LHCN-M2 (cell line): ENCODE results near the gene STIM1. TPM values are rescaled to one million over a fixed set of nuclear protein-coding genes. Genes with fewer than 3 reads are reported as not detected.
A peak's percentile ranks its signal among the peaks of the same experiment; 100 is the strongest.
"Not testable (repeated sequence)": the region's sequence is repeated elsewhere in the genome, so short reads cannot be mapped to it uniquely, and the experiment has no call there.

Experiments
- DNase-seq: peaks from one replicate; pipeline ENCODE4 v3.0.0-alpha.2; 2012; ENCODE audit warnings: low read depth
- total RNA-seq: library from RNA; depleted of rRNA; stranded (reverse); fragments of >200 nt; gene quantifications from 2 replicates; pipeline ENCODE4 v1.2.3, GENCODE V29; 2014

The STIM1 gene
- total RNA-seq, 1 experiment from 2014 or later: 25.0 TPM

DNA sequence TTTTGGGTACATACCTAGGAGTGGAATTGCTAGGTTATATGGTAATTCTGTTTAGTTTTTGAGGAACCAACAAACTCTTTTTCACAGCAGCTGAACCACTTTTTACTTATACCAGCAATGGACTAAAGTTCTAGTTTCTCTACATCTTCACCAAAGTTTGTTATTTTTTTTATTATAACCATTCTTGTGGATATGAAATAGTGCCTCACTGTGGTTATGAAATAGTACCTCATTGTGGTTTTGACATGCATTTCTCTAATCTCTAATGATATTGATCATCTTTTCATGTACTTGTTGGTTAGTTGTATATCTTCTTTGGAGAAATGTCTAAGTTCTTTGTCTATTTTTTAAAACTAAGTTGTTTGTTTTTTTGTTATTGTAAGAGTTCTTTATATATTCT is 27.2 kb downstream of the STIM1 start:
- no peak for DNase-seq

DNA sequence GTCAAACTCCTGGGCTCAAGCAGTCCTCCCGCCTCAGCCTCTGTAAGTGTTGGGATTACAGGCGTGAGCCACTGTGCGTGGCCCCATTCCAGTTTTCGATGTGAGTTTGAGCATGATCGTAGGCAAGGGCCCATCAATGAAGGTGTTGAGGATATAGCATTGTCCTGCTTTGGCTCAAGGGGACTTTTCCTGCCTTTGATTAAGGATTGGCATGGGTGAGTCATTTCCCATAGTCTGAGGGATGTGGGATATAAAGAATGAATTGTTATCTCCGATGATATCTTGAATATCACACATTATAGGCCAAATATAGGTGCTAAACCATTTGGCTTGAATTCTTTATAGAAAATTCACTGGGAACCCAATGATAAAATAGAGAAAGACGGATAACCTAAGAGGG is 30.4 kb downstream of the STIM1 start:
- DNase-seq: no peak

DNA sequence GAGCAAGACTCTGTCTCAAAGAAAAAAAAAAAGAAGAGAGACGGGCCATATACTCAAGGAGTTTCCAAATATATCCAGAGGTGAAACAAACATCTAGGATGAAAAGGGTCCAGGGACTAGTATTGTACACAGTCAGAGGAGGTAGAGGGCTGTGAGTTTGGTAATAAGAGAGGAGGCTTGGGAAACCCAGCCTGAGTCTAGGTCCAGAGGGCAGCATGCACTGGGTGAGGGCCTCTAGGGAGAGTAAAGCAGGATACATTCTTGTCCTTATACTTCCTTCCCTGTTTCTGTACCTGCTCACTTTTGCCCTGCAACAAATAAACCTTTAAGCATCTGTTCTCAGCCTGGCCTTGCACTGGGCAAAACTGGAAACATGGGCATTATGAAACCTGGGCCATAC is 31.5 kb downstream of the STIM1 start:
- DNase-seq: no peak

DNA sequence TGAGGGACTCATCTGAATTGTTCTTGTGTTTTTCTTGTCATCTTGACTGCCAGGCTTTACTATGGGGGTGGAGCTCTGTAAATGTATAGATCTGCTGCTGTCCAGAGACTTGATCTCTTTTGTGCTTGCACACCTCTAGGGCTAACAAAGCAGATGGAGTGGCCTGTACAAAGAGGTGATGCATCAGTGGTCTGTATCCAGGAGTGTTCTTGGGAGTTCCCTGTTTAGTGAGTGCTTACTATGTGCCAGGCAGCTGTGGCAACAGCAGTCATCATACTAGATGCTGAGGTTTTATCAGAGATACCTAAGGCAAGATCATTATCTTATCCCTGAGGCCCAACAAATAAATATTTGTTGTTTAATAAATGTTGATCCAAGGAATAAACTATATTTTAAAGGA is 33.4 kb downstream of the STIM1 start:
- no peak for DNase-seq

DNA sequence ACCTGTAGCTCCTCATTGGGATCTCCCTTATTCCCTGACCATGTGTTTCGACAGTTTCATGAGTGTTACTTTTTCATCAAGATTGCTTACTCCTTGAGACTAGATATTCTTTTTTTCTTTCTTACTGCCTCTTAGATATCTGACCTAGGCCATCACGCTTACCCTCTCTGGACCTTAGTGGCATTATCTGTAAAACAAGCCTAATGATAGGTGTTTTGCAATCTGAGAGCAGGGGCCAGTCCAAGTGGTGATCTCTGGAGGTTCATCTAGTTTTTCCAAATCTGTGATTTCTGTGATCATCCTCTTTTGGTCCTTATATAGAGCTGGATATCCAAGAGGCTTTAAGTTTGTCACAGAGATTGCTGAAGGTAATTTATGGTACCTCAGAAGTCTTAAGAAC is 34.5 kb downstream of the STIM1 start:
- no peak for DNase-seq

DNA sequence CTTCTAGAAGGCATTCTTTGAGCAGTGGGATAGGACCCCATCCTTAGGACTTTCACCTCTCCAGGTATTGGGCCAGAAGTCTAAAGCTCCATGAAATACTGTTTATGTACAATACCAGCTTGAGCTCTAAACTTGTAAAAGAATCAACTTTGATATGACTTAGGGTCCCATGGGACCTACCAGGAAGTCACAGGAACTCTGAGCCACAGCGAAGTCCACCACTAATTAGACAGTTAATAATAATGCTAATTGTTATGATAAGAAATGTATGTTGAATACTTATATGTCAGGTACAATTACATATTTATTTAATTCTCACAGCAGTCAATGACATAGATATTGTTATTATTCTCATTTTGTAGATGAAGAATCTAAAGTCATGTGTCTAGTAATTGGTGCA is 35.3 kb downstream of the STIM1 start:
- no peak for DNase-seq

DNA sequence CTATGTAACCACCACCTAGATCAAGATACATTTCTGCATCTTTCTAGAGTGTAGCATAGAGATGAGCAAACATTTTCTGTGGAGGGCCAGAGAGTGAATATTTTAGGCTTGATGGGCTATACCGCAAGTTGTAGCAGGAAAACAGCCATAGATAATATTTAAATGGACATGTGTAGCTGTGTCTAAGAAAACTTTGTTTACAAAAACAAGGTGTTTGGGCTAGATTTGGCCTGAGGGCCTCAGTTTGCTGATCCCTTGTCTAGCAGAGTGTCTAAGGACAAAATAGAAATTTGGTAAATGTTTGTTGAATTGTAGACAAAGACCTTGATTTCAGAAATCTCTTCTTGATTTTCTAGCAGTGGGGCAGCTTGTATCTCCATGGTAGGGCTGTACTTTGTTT is 36.3 kb downstream of the STIM1 start:
- DNase-seq: no peak

DNA sequence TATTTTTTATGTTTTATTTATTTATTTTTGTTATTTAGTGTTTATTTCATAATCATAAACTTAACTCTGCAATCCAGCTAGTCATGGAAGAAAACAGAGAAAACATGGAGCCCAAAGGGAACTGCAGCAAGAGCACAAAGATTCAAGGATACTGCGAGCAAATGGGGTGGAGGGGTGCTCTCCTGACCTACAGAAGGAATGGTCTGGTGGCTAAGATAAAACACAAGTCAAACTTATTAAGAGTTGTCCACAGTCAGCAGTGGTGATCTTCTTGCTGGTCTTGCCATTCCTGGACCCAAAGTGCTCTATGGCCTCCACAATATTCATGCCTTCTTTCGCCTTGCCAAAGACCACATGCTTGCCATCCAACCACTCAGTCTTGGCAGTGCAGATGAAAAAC is 36.7 kb downstream of the STIM1 start:
- no peak for DNase-seq

DNA sequence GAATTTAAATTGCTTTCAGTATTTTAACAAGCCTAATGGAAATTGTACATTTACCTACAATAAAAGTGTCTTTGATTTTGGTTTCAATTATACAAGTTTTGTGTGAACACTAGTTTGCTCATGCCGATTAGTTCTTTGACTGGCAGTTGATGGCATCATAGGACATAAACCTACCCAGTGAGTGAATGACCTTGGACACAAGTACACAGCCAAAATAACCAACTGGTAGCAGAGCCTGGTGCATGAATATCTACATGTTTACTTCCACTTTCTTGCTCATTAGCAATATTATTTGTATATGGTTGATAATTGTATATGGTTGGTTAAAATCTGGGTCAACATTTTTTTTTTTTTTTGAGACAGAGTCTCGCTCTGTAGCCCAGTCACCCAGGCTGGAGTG is 37.8 kb downstream of the STIM1 start:
- no peak for DNase-seq

DNA sequence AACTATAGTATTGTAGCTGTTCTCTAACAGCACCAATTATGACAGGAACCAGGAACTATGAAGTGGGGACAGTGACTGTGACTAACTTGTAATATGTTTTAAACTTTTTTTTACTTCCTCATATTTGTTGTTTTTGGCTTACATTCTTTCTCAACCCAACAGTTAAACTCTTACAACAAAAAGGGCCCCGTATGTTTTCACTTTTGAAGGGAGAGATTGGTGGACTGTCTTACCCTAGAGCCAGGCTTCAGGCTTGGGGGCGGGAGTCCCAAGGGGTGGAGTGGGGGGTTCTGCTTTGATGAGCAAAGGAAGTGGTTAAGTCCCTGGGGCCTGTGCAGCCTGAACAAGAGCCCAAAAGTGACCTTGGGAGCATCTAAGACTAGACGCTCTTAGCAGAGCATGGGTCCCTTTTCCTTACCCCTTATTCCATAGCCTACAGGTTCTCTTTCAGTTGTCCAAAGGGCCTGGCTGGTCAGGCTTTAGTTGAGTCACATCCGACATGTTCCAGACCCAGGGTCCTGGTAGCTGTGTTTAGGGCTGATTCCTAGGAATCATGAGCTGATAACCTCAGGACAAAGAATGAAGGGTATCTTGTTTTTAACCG is 38.8 kb downstream of the STIM1 start:
- DNase-seq: peak; percentile 26

DNA sequence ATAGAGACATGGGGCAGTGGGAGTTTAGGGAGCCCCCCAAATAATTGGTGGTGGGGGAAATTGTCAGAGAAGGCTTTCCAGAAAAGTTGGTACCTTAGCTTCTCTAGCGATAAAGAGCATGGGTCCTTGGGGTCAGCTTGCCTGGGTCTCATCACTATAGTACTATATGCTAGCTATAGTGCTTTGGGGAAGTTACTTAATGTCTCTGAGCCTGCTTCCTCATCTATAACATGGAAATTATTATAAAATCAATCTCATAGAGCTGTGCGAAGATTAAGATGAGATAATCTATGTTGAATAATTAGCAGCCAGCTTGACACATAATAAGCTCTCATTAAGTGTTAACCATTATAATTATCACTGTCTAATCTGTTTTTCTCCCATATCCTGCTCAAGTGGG is 41.2 kb downstream of the STIM1 start:
- no peak for DNase-seq

DNA sequence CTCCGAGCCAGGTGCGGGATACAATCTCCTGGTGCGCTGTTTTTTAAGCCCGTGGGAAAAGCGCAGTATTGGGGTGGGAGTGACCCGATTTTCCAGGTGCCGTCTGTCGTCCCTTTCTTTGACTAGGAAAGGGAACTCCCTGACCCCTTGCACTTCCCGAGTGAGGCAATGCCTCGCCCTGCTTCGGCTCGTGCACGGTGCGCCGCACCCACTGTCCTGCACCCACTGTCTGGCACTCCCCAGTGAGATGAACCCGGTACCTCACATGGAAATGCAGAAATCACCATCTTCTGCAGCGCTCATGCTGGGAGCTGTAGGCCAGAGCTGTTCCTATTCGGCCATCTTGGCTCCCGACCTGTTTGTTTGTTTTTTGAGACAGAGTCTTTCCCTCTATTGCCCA is 44.8 kb downstream of the STIM1 start:
- DNase-seq: not testable (repeated sequence)

DNA sequence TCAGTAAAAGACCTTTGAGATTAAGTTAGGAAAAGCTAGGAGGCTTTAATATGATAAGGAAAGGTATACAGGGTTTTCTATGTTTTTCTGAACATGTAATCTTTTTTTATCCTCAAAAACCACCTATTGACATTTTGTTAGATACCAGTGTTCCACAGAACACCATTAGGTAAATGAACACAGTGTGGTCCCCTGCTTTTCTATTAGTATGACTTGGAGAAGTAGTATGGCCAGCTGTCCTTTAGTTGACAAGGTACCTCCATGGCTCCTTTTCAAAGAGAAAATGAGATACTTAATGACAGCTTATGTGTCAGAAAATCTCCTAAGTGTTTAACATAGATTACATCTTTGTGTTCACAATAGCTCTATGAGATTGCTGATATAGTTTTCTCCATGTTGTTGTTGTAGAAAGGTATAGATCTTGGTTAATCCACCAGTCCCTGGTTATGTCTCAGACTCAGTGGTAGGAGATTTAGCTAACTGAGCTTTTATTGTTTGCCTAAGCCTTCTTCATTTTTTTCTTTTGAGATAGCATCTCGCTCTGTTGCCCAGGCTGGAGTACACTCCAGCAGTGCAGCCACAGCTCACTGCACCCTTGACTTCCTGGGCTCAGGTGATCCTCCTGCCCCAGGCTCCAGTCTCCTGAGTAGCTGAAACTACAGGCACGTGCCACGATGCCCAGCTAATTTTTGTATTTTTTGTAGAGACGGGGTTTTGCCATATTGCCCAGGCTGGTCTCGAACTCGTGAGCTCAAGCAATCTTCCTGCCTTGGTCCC is 46.0 kb downstream of the STIM1 start:
- no peak for DNase-seq

DNA sequence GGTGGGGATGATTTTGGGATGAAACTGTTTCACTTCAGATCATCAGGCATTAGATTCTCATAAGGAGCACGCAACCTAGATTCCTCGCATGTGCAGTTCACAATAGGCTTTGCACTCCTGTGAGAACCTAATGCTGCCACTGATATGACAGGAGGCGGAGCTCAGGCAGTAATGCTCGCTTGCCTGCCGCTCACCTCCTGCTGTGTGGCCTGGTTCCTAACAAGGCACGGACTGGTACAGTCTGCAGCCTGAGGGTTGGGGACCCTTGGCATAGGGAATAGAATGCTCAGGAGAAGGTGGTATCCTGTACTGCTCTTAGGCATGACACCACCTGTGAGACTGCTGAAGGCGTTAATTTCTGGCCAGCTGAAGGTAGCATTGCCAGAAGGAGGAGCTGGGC is 47.0 kb downstream of the STIM1 start:
- DNase-seq: no peak

DNA sequence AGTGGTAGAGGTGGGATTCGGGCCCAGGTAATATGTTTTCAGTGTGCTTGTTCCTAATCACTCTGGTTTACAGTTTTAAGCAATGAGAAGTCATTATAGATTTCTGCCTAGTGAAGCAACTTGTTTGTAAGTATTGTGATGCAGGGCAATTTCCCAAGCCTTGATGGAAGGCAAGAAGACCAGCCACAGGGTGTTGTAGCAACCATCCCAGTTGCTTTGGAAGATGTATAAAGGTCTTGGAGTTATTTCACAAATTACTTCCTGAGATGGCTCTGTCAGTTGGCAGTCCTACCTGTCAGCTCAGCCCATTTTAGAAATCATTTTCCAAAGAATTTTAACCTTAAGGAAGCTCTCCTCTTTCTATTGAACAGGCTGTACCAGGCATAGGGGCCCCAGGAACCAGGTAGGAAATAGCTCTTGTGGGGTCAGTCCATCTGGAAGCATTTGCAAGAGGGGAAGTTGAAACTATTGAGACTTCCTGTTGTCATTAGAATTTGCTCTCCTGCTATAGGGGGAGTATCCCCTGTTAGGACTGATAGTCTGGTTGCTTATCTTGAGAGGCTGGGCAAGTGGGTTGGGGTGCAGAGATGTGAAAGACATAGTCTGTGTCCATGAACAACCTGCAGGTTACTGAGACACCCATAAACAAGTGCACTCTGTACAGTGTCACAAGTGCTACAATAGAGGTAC is 47.9 kb downstream of the STIM1 start:
- no peak for DNase-seq

DNA sequence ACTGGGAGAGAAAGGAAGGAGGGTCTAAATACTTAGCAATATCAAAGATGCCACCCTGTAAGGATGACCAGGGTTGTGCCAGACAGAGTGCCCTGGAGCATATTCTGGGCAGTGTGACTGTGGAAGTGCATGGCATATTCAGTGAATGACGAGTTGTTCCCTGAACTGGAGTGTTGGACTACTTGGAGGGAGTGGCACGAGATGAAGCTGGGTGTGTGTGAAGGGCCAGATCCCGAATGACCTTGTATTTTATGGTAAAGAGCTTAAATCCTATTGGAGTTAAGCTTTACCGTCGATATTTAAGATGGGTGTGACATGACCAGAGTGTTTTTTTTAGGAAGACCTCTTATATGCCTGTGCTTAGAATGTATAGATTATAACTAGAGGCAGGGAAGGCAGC is 48.8 kb downstream of the STIM1 start:
- no peak for DNase-seq

DNA sequence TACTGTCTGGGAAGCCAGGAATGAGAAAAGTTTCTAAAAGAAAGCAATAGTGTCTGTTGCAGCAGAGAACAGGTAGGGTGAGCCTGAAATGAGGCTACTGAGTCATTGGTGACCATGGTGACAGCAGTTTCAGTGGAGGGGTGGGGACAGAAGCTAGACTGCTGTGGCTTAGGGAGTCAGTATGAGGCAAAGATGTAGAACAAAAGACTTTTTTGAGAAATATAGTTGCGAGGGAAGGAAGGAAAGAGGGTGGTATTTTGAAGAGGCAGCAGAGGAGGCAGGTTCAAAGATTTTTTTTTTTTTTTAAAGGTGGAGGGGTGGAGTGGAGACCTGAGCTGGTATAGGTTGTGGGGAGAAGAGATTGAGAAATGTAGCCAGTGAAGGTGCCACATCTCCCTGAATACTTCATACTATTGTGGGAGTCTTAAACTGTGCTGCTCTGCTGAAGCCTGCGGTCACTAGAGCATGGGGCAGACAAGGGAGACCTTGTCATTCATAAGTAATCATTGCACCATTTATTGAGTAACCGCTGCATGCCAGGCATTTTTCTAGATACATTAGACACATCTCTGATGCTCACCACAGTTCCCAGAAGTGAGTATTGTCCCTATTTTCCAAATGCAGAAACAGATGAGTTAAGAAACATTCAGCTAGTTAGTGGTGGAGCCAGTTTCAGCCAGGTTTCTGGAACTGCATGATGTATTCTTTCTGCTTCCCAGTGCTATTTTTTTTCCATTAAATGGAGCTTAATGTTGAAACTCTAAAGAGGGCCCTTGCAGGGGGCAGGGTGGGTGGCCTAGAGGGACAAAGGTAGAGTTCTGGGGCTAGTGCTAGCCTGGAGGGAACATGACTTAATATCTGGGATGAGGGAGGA is 49.9 kb downstream of the STIM1 start:
- peak; percentile 75 for DNase-seq

DNA sequence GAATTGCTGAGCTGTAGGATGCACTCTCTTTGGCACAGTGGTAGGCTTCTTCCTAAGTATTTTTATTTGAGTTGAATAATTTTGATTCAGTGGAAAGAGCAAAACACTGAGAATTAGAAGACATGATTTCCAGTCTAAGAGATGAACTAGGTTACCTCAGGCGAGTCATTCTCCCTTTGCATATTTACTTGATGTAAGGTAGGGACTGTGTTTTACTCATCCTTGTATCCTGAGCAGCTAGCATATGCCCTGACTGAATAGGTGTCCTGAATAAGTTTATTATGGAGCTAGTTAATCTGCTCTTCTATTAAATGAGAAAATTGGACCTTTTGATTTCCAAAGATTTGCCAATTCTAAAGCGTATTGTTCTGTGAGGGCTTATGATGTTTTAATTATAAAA is 50.7 kb downstream of the STIM1 start:
- no peak for DNase-seq

DNA sequence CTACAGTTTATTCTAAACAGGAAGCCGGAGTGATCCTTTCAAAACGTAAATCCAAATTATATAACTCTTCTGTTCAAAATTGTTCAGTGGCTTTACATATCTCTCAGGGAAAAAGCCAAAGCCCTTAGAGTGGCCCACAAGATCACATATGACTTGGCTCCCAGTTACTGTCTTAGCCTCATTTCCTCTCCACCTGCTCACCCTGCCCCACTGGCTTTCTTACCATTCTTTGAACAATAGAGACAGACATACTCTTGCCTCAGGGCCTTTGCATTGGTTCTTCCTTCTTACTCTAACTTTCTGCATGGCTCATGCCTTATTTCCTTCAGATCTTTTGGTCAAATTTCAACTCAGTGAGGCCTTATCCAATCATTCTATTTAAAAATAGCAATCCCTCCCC is 52.1 kb downstream of the STIM1 start:
- DNase-seq: no peak

DNA sequence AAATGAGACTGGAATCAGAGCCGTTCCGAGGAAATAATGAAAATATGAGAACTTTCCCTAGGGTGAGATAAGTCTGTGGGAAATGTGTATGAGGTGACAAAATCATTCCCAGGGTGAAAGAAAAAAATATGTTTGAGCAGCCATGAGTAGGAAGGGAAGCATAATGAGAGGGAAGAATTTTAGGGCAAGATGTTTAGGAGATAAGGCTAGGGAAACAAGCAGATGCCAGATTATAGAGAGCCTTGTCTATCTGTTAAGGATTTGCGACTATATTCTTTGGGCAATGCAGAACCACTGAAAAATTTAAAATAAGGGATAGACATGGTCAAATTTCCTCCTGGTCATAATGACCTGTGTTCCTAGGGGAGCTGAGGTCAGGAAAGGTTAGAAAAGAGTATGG is 54.4 kb downstream of the STIM1 start:
- no peak for DNase-seq

DNA sequence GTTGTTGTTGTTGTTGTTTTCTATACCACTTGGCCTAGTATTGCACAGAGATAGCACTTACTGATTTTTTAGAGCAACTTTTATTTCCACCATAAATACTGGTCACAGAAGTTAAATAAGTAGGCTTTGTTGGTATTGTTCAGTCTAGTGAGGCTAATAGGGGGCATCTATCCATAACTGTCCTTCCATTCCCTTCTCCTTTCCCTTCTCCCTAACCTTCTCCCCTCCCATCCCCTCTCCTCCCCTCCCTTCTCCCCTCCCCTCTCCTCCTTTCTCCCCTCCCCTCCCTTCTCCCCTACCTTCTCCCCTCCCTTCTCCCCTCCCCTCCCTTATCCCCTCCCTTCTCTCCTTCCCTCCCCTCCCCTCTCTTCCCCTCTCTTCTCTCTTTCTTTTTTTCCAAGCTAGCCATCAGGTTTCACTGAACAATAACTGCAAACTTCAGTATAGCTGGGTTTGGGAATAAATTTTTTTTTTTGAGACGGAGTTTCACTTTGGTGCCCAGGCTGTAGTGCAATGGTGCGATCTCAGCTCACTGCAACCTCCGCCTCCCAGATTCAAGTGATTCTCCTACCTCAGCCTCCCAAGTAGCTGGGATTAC is 56.5 kb downstream of the STIM1 start:
- no peak for DNase-seq

DNA sequence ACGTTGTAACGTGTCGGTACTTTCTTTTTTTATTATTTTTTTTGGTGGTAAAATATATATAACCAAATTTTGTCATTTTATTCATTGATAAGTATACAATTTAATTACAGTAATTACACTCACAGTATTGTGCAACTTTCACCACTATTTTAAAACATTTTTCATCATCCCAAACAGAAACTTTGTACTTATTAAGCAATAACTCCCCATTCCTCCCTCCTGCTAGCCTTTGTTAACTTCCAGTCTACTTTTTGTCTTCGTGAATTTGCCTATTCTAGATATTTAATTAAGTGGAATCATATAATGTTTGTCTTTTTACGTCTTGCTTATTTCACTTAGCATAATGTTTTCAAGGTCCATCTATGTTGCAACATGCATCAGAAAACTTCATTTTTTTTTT is 58.5 kb downstream of the STIM1 start:
- DNase-seq: no peak
